Left renal pelvis (tissue), 4 donors: ENCODE results near the gene SLCO1B3. TPM values are rescaled to one million over a fixed set of nuclear protein-coding genes. Genes with fewer than 3 reads are reported as not detected.
"Not testable (repeated sequence)": the region's sequence is repeated elsewhere in the genome, so short reads cannot be mapped to it uniquely, and the experiment has no call there.

Experiments
- DNase-seq, 4 donors: peaks; one replicate each; pipeline ENCODE4 v3.0.0-alpha.2; 2013; ENCODE audit warnings: low read depth in 4 of 4, low spot score in 3 of 4
- polyA plus RNA-seq, 4 donors: library from polyadenylated mRNA; unstranded; fragments of 120-200 nt; gene quantifications; one replicate each; pipeline ENCODE4 v1.2.1, GENCODE V29; 2013; ENCODE audit not compliant: insufficient read length in 4 of 4

SLCO1B3 gene
- under 1 TPM in 1 of 4 donors, not detected in 3; 0.33 TPM for polyA plus RNA-seq

- DNase-seq: no peak
Measured at GRCh38 chr12:20810487-20810886, at the start of gene SLCO1B3. Gene SLCO1B3, plus strand, starts transcription at chr12:20810705. Its CDS starts 5,034 bp downstream, at chr12:20815739.

- no peak for DNase-seq
Measured at GRCh38 chr12:20777420-20777819, 33.1 kb upstream of the SLCO1B3 start.

GRCh38 chr12:20778969-20779368 is 31.5 kb upstream of the SLCO1B3 start:
- no peak for DNase-seq

- not testable (repeated sequence) for DNase-seq
Measured at GRCh38 chr12:20779971-20780370, 30.5 kb upstream of the SLCO1B3 start.

- not testable (repeated sequence) for DNase-seq
Measured at GRCh38 chr12:20783796-20784357, 26.6 kb upstream of the SLCO1B3 start.

- DNase-seq: no peak
Measured at GRCh38 chr12:20792971-20793370, 17.5 kb upstream of the SLCO1B3 start.

- peak in 1 of 4 donors; percentile 2 for DNase-seq
Measured at GRCh38 chr12:20798554-20798953, 12.0 kb upstream of the SLCO1B3 start.

- DNase-seq: no peak
Measured at GRCh38 chr12:20800160-20800559, 10.3 kb upstream of the SLCO1B3 start.

GRCh38 chr12:20801035-20801434 is 9.5 kb upstream of the SLCO1B3 start:
- DNase-seq: no peak

- no peak for DNase-seq
Measured at GRCh38 chr12:20805921-20806320, 4.6 kb upstream of the SLCO1B3 start.

- no peak for DNase-seq
Measured at GRCh38 chr12:20807192-20808080, 3.1 kb upstream of the SLCO1B3 start.

- DNase-seq: no peak
Measured at GRCh38 chr12:20808521-20808920, 2.0 kb upstream of the SLCO1B3 start.

GRCh38 chr12:20815574-20815973 is 5.1 kb downstream of the SLCO1B3 start:
- DNase-seq: no peak

GRCh38 chr12:20822415-20822814 is 11.9 kb downstream of the SLCO1B3 start:
- DNase-seq: no peak

- no peak for DNase-seq
Measured at GRCh38 chr12:20822925-20823324, 12.4 kb downstream of the SLCO1B3 start.

- no peak for DNase-seq
Measured at GRCh38 chr12:20829919-20830318, 19.4 kb downstream of the SLCO1B3 start.

- DNase-seq: no peak
Measured at GRCh38 chr12:20830456-20830855, 20.0 kb downstream of the SLCO1B3 start.

GRCh38 chr12:20832911-20833310 is 22.4 kb downstream of the SLCO1B3 start:
- DNase-seq: no peak

- no peak for DNase-seq
Measured at GRCh38 chr12:20852649-20853048, 42.1 kb downstream of the SLCO1B3 start.

GRCh38 chr12:20863056-20863455 is 52.6 kb downstream of the SLCO1B3 start:
- DNase-seq: no peak

GRCh38 chr12:20865873-20866272 is 55.4 kb downstream of the SLCO1B3 start:
- DNase-seq: no peak

GRCh38 chr12:20868277-20868676 is 57.8 kb downstream of the SLCO1B3 start:
- DNase-seq: no peak
